Measurements from ENCODE around the gene CUBN.

The CUBN gene

GRCh38 chr10:17064435-17064834 is 65.2 kb downstream of the CUBN start:
- ATAC-seq (ENCODE audit: low read depth), result no peak
- DNase-seq (ENCODE audit: low spot score in 2 of 2), result no peak
- no peaks in the 10 kb centered on the region for H3K9me3 Mint-ChIP-seq
- no peak overlapping the region for H3K27ac Mint-ChIP-seq
- H3K36me3 Mint-ChIP-seq, result peaks cover 12% of the 10 kb centered on the region
- peaks cover 3% of the 10 kb centered on the region for H3K4me1 Mint-ChIP-seq
- no peaks in the 10 kb centered on the region for H3K27me3 Mint-ChIP-seq
- H3K4me3 Mint-ChIP-seq, result no peak overlapping the region

GRCh38 chr10:17062955-17063484 is 66.6 kb downstream of the CUBN start:
- ATAC-seq (ENCODE audit: low read depth), result no peak
- H3K4me1 Mint-ChIP-seq, result peaks cover 3% of the 10 kb centered on the region
- H3K27me3 Mint-ChIP-seq, result no peaks in the 10 kb centered on the region
- H3K9me3 Mint-ChIP-seq, result no peaks in the 10 kb centered on the region
- H3K4me3 Mint-ChIP-seq, result no peak overlapping the region
- H3K36me3 Mint-ChIP-seq, result peaks cover 10% of the 10 kb centered on the region
- no peak overlapping the region for H3K27ac Mint-ChIP-seq
- DNase-seq (ENCODE audit: low spot score in 2 of 2), result no peak

- DNase-seq (ENCODE audit: low spot score in 2 of 2) (no peak), ATAC-seq (ENCODE audit: low read depth) (no peak)
- peaks cover under 1% of the 10 kb centered on the region for H3K4me1 Mint-ChIP-seq
- no peak overlapping the region for H3K4me3 Mint-ChIP-seq
- H3K27ac Mint-ChIP-seq, result no peak overlapping the region
- no peaks in the 10 kb centered on the region for H3K27me3 Mint-ChIP-seq
- no peaks in the 10 kb centered on the region for H3K9me3 Mint-ChIP-seq
- peaks cover 10% of the 10 kb centered on the region for H3K36me3 Mint-ChIP-seq
These were observed 67.1 kb downstream of the CUBN start for GRCh38 chr10:17062493-17062892.

- H3K9me3 Mint-ChIP-seq, result no peaks in the 10 kb centered on the region
- peaks cover 10% of the 10 kb centered on the region for H3K36me3 Mint-ChIP-seq
- H3K27ac Mint-ChIP-seq, result no peak overlapping the region
- ATAC-seq (ENCODE audit: low read depth) (no peak), DNase-seq (ENCODE audit: low spot score in 2 of 2) (no peak)
- H3K4me3 Mint-ChIP-seq, result no peak overlapping the region
- no peaks in the 10 kb centered on the region for H3K4me1 Mint-ChIP-seq
- no peaks in the 10 kb centered on the region for H3K27me3 Mint-ChIP-seq
These were observed 67.6 kb downstream of the CUBN start for GRCh38 chr10:17062009-17062408.

- Mint-ChIP-seq H3K4me1 (no peaks in the 10 kb centered on the region), H3K27ac (no peak overlapping the region), H3K4me3 (no peak overlapping the region), H3K36me3 (peaks cover 9% of the 10 kb centered on the region), H3K9me3 (no peaks in the 10 kb centered on the region), H3K27me3 (no peaks in the 10 kb centered on the region)
- DNase-seq (ENCODE audit: low spot score in 2 of 2) (no peak), ATAC-seq (ENCODE audit: low read depth) (no peak)
These were observed 68.2 kb downstream of the CUBN start for GRCh38 chr10:17061418-17061817.

DNA sequence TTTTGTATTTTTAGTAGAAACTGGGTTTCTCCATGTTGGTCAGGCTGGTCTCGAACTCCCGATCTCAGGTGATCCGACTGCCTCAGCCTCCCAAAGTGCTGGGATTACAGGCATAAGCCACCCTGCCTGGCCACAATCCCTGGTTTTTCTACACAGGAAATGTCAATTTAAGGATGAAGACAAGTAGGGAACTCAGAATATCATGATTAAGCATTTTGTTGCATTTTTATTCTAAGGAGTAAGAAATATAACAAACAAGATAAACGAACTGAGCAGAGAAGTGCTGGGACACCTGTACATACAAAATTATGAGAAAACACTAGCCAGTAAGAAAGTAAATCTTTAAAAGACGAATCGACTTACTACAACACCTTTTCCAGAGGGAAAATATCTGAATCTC is 69.3 kb downstream of the CUBN start:
- DNase-seq (ENCODE audit: low spot score in 2 of 2), result no peak
- Mint-ChIP-seq H3K4me3 (no peak overlapping the region), H3K27ac (no peak overlapping the region), H3K36me3 (peaks cover 7% of the 10 kb centered on the region), H3K9me3 (no peaks in the 10 kb centered on the region), H3K4me1 (no peaks in the 10 kb centered on the region), H3K27me3 (no peaks in the 10 kb centered on the region)
- no peak for ATAC-seq (ENCODE audit: low read depth)

- DNase-seq (ENCODE audit: low spot score in 2 of 2), result no peak
- H3K36me3 Mint-ChIP-seq, result peaks cover 5% of the 10 kb centered on the region
- no peaks in the 10 kb centered on the region for H3K27me3 Mint-ChIP-seq
- H3K27ac Mint-ChIP-seq, result no peak overlapping the region
- no peaks in the 10 kb centered on the region for H3K4me1 Mint-ChIP-seq
- no peaks in the 10 kb centered on the region for H3K9me3 Mint-ChIP-seq
- ATAC-seq (ENCODE audit: low read depth), result no peak
- no peak overlapping the region for H3K4me3 Mint-ChIP-seq
These were observed 70.4 kb downstream of the CUBN start for GRCh38 chr10:17059197-17059688.

DNA sequence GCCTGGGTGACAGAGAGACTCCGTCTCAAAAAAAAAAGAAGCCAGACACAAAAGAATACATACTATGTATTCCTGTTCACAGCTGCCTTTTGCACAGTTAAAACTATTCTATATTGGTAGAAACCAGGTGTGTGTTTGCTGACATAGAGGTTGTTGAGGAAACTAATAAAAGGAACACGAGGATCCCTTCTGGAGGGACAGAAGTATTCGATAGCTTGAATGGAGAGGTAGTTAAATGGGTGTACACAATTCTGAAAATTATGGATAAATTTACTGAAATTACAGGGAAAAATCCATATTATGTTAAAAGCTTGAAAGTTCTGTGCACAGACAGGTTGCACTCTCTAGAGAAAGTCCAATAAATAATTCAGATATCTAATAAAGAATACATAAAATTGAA is 71.5 kb downstream of the CUBN start:
- Mint-ChIP-seq H3K9me3 (no peaks in the 10 kb centered on the region), H3K4me3 (no peak overlapping the region), H3K4me1 (no peaks in the 10 kb centered on the region)

GRCh38 chr10:17056781-17057428 is 72.7 kb downstream of the CUBN start:
- H3K27ac Mint-ChIP-seq, result no peak overlapping the region
- no peak overlapping the region for H3K4me3 Mint-ChIP-seq

More for the DNA sequence above, 71.5 kb downstream of the CUBN start:
- no peak for DNase-seq (ENCODE audit: low spot score in 2 of 2)
- no peaks in the 10 kb centered on the region for H3K27me3 Mint-ChIP-seq
- H3K36me3 Mint-ChIP-seq, result peaks cover 3% of the 10 kb centered on the region
- H3K27ac Mint-ChIP-seq, result no peak overlapping the region
- no peak for ATAC-seq (ENCODE audit: low read depth)

DNA sequence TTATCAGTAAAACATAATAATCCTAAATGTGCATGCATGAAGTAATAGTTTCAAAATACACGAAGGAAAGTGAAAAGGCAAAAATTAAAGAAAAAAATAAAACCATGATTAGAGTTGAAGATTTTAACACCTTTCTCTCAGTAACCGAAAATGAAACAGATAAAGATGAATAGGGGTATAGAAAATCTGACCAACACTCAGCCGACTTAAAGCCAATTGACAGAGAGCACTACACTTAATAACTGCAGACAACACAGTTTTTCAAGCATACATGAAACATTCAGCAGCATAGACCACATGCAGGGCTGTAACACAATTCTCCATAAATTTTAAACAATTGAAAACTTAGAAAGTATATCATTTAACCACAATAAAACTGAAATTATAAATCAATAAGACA is 76.1 kb downstream of the CUBN start:
- Mint-ChIP-seq H3K27ac (no peak overlapping the region), H3K36me3 (peaks cover 18% of the 10 kb centered on the region), H3K4me1 (no peaks in the 10 kb centered on the region), H3K27me3 (no peaks in the 10 kb centered on the region), H3K4me3 (no peak overlapping the region), H3K9me3 (peaks cover 5% of the 10 kb centered on the region)
- ATAC-seq (ENCODE audit: low read depth) (no peak), DNase-seq (ENCODE audit: low spot score in 2 of 2) (no peak)

More at GRCh38 chr10:17056781-17057428, 72.7 kb downstream of the CUBN start:
- H3K4me1 Mint-ChIP-seq, result no peaks in the 10 kb centered on the region
- peaks cover 6% of the 10 kb centered on the region for H3K36me3 Mint-ChIP-seq
- DNase-seq (ENCODE audit: low spot score in 2 of 2) (no peak), ATAC-seq (ENCODE audit: low read depth) (no peak)
- H3K27me3 Mint-ChIP-seq, result no peaks in the 10 kb centered on the region
- H3K9me3 Mint-ChIP-seq, result peaks cover 1% of the 10 kb centered on the region

- peaks cover 5% of the 10 kb centered on the region for H3K9me3 Mint-ChIP-seq
- DNase-seq (ENCODE audit: low spot score in 2 of 2) (no peak), ATAC-seq (ENCODE audit: low read depth) (no peak)
- H3K27ac Mint-ChIP-seq, result no peak overlapping the region
- H3K27me3 Mint-ChIP-seq, result no peaks in the 10 kb centered on the region
- peaks cover 18% of the 10 kb centered on the region for H3K36me3 Mint-ChIP-seq
- H3K4me3 Mint-ChIP-seq, result no peak overlapping the region
- no peaks in the 10 kb centered on the region for H3K4me1 Mint-ChIP-seq
These were observed 76.5 kb downstream of the CUBN start for GRCh38 chr10:17053061-17053460.

DNA sequence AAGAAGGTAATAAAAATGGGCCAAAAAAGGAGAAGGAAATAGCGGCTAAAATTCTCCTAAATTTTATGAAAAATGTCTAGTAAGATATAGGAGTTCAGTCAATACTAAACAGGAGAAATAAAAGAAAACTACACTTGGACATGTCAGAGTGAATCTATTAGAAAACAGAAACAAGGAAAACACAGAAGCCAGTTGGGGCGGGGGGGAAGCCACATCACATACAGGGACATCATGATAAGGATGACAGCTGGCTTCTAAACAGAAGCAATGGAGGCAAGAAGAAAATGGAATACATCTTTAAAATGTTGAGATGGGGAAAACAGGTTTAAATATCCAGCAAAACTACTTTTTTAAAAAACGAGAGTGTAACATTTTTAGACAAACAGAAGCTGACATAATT is 77.8 kb downstream of the CUBN start:
- Mint-ChIP-seq H3K36me3 (peaks cover 18% of the 10 kb centered on the region), H3K4me3 (no peak overlapping the region), H3K27ac (no peak overlapping the region), H3K4me1 (no peaks in the 10 kb centered on the region), H3K9me3 (peaks cover 5% of the 10 kb centered on the region), H3K27me3 (no peaks in the 10 kb centered on the region)
- DNase-seq (ENCODE audit: low spot score in 2 of 2) (no peak), ATAC-seq (ENCODE audit: low read depth) (no peak)

GRCh38 chr10:17049195-17049594 is 80.4 kb downstream of the CUBN start:
- no peaks in the 10 kb centered on the region for H3K27me3 Mint-ChIP-seq
- no peak for ATAC-seq (ENCODE audit: low read depth)
- H3K9me3 Mint-ChIP-seq, result peaks cover 5% of the 10 kb centered on the region
- DNase-seq (ENCODE audit: low spot score in 2 of 2), result no peak
- H3K4me3 Mint-ChIP-seq, result no peak overlapping the region
- no peaks in the 10 kb centered on the region for H3K4me1 Mint-ChIP-seq
- peaks cover 18% of the 10 kb centered on the region for H3K36me3 Mint-ChIP-seq
- H3K27ac Mint-ChIP-seq, result no peak overlapping the region

DNA sequence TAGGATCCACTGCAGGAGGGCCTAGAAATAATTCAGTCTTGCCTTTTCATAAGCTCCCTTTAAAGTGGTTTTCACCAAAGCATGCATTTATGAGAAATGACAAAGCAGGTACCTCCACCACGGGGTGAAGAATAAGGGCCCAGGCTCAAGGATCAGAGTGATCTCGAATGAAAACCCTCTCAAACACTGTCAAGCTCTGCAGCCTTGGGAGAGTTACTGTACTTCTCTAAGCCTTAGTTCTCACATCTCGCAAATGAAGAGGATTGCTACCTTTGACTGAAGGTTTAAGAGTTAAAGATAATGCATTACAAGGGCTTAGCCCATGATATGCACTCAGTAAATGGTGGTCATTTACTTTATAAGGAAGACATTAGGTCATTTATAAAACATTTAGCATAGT is 81.7 kb downstream of the CUBN start:
- peaks cover 18% of the 10 kb centered on the region for H3K36me3 Mint-ChIP-seq
- H3K9me3 Mint-ChIP-seq, result peaks cover 5% of the 10 kb centered on the region
- no peak for ATAC-seq (ENCODE audit: low read depth)
- H3K4me1 Mint-ChIP-seq, result no peaks in the 10 kb centered on the region
- DNase-seq (ENCODE audit: low spot score in 2 of 2), result no peak
- no peaks in the 10 kb centered on the region for H3K27me3 Mint-ChIP-seq
- no peak overlapping the region for H3K4me3 Mint-ChIP-seq
- no peak overlapping the region for H3K27ac Mint-ChIP-seq

- Mint-ChIP-seq H3K4me3 (no peak overlapping the region), H3K4me1 (no peaks in the 10 kb centered on the region), H3K36me3 (peaks cover 16% of the 10 kb centered on the region), H3K27ac (no peak overlapping the region), H3K27me3 (no peaks in the 10 kb centered on the region), H3K9me3 (peaks cover 5% of the 10 kb centered on the region)
- ATAC-seq (ENCODE audit: low read depth) (no peak), DNase-seq (ENCODE audit: low spot score in 2 of 2) (no peak)
These were observed 82.6 kb downstream of the CUBN start for GRCh38 chr10:17046989-17047388.
